IMR-90 (cell line): ENCODE measurements around the gene ST3GAL3. TPM values are rescaled to one million over a fixed set of nuclear protein-coding genes. Genes with fewer than 3 reads are reported as not detected.

ENCODE experiments used
- ATAC-seq: fragments of 200-7000 bp; cut with Tn5 transposase; 2 replicates; pipeline ENCODE4 v1.9.1; 2020; ENCODE audit warnings: low read depth, mild to moderate bottlenecking, moderate library complexity
- BruUV-seq: library from RNA; stranded (reverse); fragments of 400-500 nt; replicated peaks from 2 replicates; lab custom pipeline; 2021; lab: Mats Ljungman, UMichigan
- CTCF ChIA-PET: fragments of 300-600 bp; formaldehyde crosslinking; extraction: SDS; loops from one replicate; lab custom pipeline; 2021; ENCODE audit warnings: antibody characterized with exemption; lab: Yijun Ruan, JAX
- POLR2A ChIA-PET: fragments of 300-600 bp; sonication (Branson Sonifier 250); formaldehyde crosslinking; loops from one replicate; lab custom pipeline; 2022; ENCODE audit warnings: antibody characterized with exemption; ENCODE audit not compliant: unreplicated experiment; lab: Charles Lee
- DNase-seq: peaks from one replicate; pipeline ENCODE4 v3.0.0; 2013
- H2AFZ ChIP-seq: replicated peaks from 2 replicates; pipeline ENCODE3; 2013; ENCODE audit warnings: low read length, mild to moderate bottlenecking; ENCODE audit not compliant: poor library complexity
- H2AK5ac ChIP-seq: 2 replicates; pipeline ENCODE4 v1.6.1; 2013; ENCODE audit warnings: low read depth, low read length, inconsistent platforms
- H2AK9ac ChIP-seq: replicated peaks from 2 replicates; pipeline ENCODE3; 2013; ENCODE audit warnings: mild to moderate bottlenecking, low read depth, low read length, moderate library complexity; ENCODE audit not compliant: poor library complexity
- H2BK120ac ChIP-seq: 2 replicates; pipeline ENCODE4 v1.6.1; 2013; ENCODE audit warnings: low read depth, low read length, inconsistent platforms
- H2BK15ac ChIP-seq: 3 replicates; pipeline ENCODE4 v1.6.1; 2013; ENCODE audit warnings: low read depth, low read length, inconsistent platforms
- H2BK20ac ChIP-seq: 2 replicates; pipeline ENCODE4 v1.6.1; 2013; ENCODE audit warnings: low read depth, mild to moderate bottlenecking, inconsistent platforms, low read length, moderate library complexity
- H2BK5ac ChIP-seq: 2 replicates; pipeline ENCODE4 v1.6.1; 2013; ENCODE audit warnings: mild to moderate bottlenecking, low read depth, low read length, inconsistent platforms; ENCODE audit not compliant: poor library complexity, severe bottlenecking
- H3K14ac ChIP-seq: replicated peaks from 2 replicates; pipeline ENCODE4 v1.6.1; 2013; ENCODE audit warnings: low read depth, low read length, inconsistent platforms
- H3K18ac ChIP-seq: 2 replicates; pipeline ENCODE4 v1.6.1; 2013; ENCODE audit warnings: low read depth, low read length, control low read depth
- H3K23ac ChIP-seq: 2 replicates; pipeline ENCODE4 v1.6.1; 2013; ENCODE audit warnings: low read depth, low read length, inconsistent platforms
- H3K27ac ChIP-seq: 2 replicates; pipeline ENCODE4 v1.5.1; 2013; ENCODE audit warnings: mild to moderate bottlenecking, control low read depth, low read length; ENCODE audit not compliant: insufficient read depth
- H3K27me3 ChIP-seq: 2 replicates; pipeline ENCODE4 v1.6.1; 2013; ENCODE audit warnings: low read length; ENCODE audit not compliant: control insufficient read depth, insufficient read depth
- H3K36me3 ChIP-seq: 2 replicates; pipeline ENCODE4 v1.6.1; 2013; ENCODE audit warnings: low read length, mixed read lengths; ENCODE audit not compliant: control insufficient read depth, insufficient read depth
- H3K4ac ChIP-seq: 2 replicates; pipeline ENCODE4 v1.6.1; 2013; ENCODE audit warnings: low read depth, low read length, inconsistent platforms
- H3K4me1 ChIP-seq: 2 replicates; pipeline ENCODE4 v1.6.1; 2013; ENCODE audit warnings: low read length, mixed read lengths; ENCODE audit not compliant: control insufficient read depth, insufficient read depth
- H3K4me2 ChIP-seq: 2 replicates; pipeline ENCODE4 v1.6.1; 2013; ENCODE audit warnings: low read depth, mild to moderate bottlenecking, control low read depth, low read length, moderate library complexity
- H3K4me3 ChIP-seq: 2 replicates; pipeline ENCODE4 v1.5.1; 2013; ENCODE audit warnings: low read depth, mild to moderate bottlenecking, control low read depth, low read length, moderate library complexity; ENCODE audit not compliant: insufficient read depth
- H3K56ac ChIP-seq: 2 replicates; pipeline ENCODE4 v1.6.1; 2013; ENCODE audit warnings: low read length, inconsistent platforms; ENCODE audit not compliant: insufficient read depth; ENCODE audit errors: extremely low read depth
- H3K79me1 ChIP-seq, 2 experiments: 2 replicates each; pipeline ENCODE4 v1.6.1; 2013; ENCODE audit warnings: low read length in 2 of 2, inconsistent platforms in 1 of 2, low read depth in 1 of 2
- H3K9ac ChIP-seq: 2 replicates; pipeline ENCODE4 v1.6.1; 2013; ENCODE audit warnings: low read depth, low read length, control low read depth
- H3K9me1 ChIP-seq: 2 replicates; pipeline ENCODE4 v1.6.1; 2013; ENCODE audit warnings: low read length, inconsistent platforms; ENCODE audit not compliant: insufficient read depth
- H3K9me3 ChIP-seq: 2 replicates; pipeline ENCODE4 v1.6.1; 2013; ENCODE audit warnings: low read length; ENCODE audit not compliant: control insufficient read depth, insufficient read depth
- H4K20me1 ChIP-seq: 2 replicates; pipeline ENCODE4 v1.6.1; 2013; ENCODE audit warnings: low read length, inconsistent platforms; ENCODE audit not compliant: insufficient read depth
- H4K5ac ChIP-seq: 2 replicates; pipeline ENCODE4 v1.6.1; 2013; ENCODE audit warnings: mild to moderate bottlenecking, low read depth, low read length, control low read depth
- H4K8ac ChIP-seq, 2 experiments: 2 replicates each; pipeline ENCODE4 v1.6.1; 2013; ENCODE audit warnings: low read depth in 2 of 2, low read length in 2 of 2, control low read depth in 1 of 2, inconsistent platforms in 1 of 2
- H4K91ac ChIP-seq: 2 replicates; pipeline ENCODE4 v1.6.1; 2013; ENCODE audit warnings: low read depth, low read length, inconsistent platforms; ENCODE audit not compliant: insufficient read depth
- CEBPB ChIP-seq: IDR thresholded peaks from 2 replicates; pipeline ENCODE4 v1.6.1; 2012; ENCODE audit warnings: low read depth, low read length, improper control_type of control experiment
- MXI1 ChIP-seq: IDR thresholded peaks from 2 replicates; pipeline ENCODE4 v1.6.1; 2012; ENCODE audit warnings: low read depth, mild to moderate bottlenecking, low read length, moderate library complexity, borderline replicate concordance
- WGBS, 2 experiments: methylation state at CpG; one replicate each; pipeline versions ENCODE4 v1.1.5 to v1.1.7; 2013; ENCODE audit warnings: missing lambda C conversion rate in 2 of 2; ENCODE audit not compliant: insufficient read length in 1 of 2; ENCODE audit errors: extremely low coverage in 2 of 2; 5-methylcytosine and 5-hydroxymethylcytosine counted together
- dilution Hi-C: fragments of 300-500 bp; cut with HindIII; formaldehyde crosslinking; loops from one replicate; pipeline ENCODE4 v1.14.3; 2018; ENCODE audit warnings: low sequenced_read_pairs; ENCODE audit not compliant: unreplicated experiment
- in situ Hi-C: fragments of 300-500 bp; cut with MboI; formaldehyde crosslinking; loops from 3 replicates; pipeline ENCODE4 v1.14.3; 2019; ENCODE audit warnings: low sequenced_read_pairs, inconsistent platforms, mixed read lengths
- intact Hi-C: fragments of 100-400 bp; cut with micrococcal nuclease; formaldehyde crosslinking; loops from 2 replicates; pipeline ENCODE4 v1.10.0; 2022
- polyA plus RNA-seq, 3 experiments: library from polyadenylated mRNA; depleted of rRNA; stranded (reverse); fragments of >200 nt; gene quantifications; 2 replicates each; pipeline ENCODE4 v1.2.3, GENCODE V29; 2012; ENCODE audit warnings: low replicate concordance in 1 of 3
- total RNA-seq: library from RNA; depleted of rRNA; stranded (reverse); fragments of >200 nt; gene quantifications from 2 replicates; pipeline ENCODE4 v1.2.3, GENCODE V29; 2012

The ST3GAL3 gene
- total and polyA plus RNA-seq, 2 of the 4 experiments (the other 2 are of a cell fraction), result 12.0 to 14.8 TPM

DNA sequence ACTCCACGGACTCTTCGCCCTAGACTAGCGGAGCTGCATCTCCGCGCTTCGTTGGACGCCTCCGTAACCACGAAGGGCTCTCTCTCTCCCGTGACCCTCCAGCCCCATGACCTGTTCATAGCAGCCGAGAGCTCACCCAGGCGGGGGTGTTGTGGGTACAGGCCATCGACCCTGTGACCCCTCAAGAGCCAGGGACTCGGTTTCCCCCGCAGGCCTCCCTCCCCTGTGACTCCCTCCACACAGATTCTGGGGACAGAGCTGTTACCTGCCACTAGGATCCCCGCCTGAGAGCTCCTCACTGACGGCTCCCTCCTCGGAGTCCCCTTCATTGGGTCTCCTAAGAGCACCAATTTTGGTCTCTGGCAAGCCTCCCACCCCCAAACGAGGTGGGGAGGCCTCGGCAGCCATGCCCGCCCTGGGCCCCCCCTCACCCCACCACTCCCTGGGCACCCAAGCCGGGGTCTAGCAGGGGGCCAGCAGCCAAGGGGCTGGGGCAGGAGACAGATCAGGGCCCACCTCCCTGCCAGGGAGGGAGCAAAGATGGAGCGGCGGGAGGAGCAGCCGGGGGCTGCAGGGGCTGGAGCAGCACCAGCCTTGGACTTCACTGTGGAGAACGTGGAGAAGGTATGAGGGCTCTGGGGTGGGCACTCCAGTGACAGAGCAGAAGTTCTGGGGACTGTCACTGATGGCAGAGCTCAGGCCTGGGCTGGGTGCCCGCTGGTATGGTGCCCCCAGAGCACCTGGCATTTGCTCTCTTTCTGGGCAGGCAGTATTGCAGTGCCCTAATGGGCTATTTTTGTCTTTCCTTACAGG is 239.9 kb downstream of the ST3GAL3 start:
- Histone ChIP-seq H4K8ac (peak overlapping the region; percentile 93 to 99), H3K27ac (peak overlapping the region; percentile 97), H2BK5ac (peak overlapping the region; percentile 98), H2BK120ac (peak overlapping the region; percentile 17; the same call in 1 of the 2 replicates), H2AK5ac (peak overlapping the region; percentile 93), H3K4ac (peak overlapping the region; percentile 83), H3K9me3 (no peaks in the 10 kb centered on the region), H2BK15ac (peak overlapping the region; percentile 99; the same call in 1 of the 3 replicates), H2AFZ (peak overlapping the region; percentile 96), H3K18ac (peak overlapping the region; percentile 18; the same call in 1 of the 2 replicates), H3K4me2 (peak overlapping the region; percentile 81), H3K27me3 (no peaks in the 10 kb centered on the region), H3K4me1 (peaks cover 15% of the 10 kb centered on the region), H3K9me1 (peaks cover 14% of the 10 kb centered on the region), H4K5ac (peak overlapping the region; percentile 87), H2AK9ac (peak overlapping the region; percentile 98), H3K56ac (peak overlapping the region; percentile 95), H4K91ac (peak overlapping the region; percentile 87; the same call in 1 of the 2 replicates), H3K14ac (peak overlapping the region; percentile 98), H3K9ac (peak overlapping the region; percentile 96), H4K20me1 (no peaks in the 10 kb centered on the region), H3K23ac (peak overlapping the region; percentile 86; the same call in 1 of the 2 replicates), H2BK20ac (no peak overlapping the region), H3K79me1 (peaks cover 13 to 53% of the 10 kb centered on the region in 2 experiments), H3K4me3 (peak overlapping the region; percentile 67), H3K36me3 (peaks cover 5% of the 10 kb centered on the region)
- ChIA-PET CTCF (interaction anchor here (2.1 to 3.5 kb wide), 2 partner anchors 13 to 184 kb away, joined by 10 to 21 read pairs; no protein-coding TSS in a partner anchor), POLR2A (no interaction called here)
- 40% methylated on average over 1 of the region's 27 CpGs; no CpG with 5 or more reads in 1 of the 2 experiments for WGBS, 2 experiments
- in situ Hi-C loops, result no loop called here
- dilution Hi-C loops, result no loop called here
- no peak for TF ChIP-seq CEBPB
- no peak for TF ChIP-seq MXI1
- intact Hi-C loops, result loop anchor here (2.0 kb wide), 1 partner anchor 22 kb away; no protein-coding TSS in a partner anchor
- no TSS peak for BruUV-seq
- ATAC-seq, result 0 out of 2 replicates have a peak, but pooled peaks have one; percentile 0
- DNase-seq, result no peak
